DLD1 (cell line): ENCODE results near the gene SP7.
"Not testable (repeated sequence)": the region's sequence is repeated elsewhere in the genome, so short reads cannot be mapped to it uniquely, and the experiment has no call there.

Source experiments
- in situ Hi-C: cut with HindIII; loops from 2 replicates; pipeline ENCODE4 v1.10.0; 2017; ENCODE audit warnings: low sequenced_read_pairs

SP7 gene

DNA sequence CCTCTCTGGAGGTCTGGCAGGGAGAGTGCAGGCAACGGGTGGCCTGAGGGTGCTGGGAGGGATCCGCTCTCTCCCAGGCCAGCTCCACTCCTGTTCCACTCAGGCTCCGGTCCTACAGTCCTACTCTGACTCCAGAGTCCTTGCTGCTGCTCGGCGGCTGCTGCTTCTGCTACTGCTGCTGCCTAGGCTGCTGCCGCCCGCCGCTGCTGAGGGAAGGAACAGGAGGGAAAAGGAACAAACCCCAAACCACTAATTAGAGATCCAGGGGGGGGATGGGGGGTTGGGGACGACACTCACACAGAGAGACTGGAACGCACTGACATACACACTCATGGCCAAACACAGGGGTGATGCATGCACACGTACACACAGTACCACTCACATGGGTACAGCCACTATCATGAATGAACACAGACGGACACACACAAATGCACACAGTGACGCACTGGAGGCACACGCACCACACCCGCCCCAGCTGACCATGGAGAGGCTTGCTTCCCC is at the start of gene SP7:
SP7 (minus strand) TSS at position 174 of the 501 bp plus-strand sequence. CDS start 708 bp downstream, outside the sequence.
- in situ Hi-C loops: no loop called here

DNA sequence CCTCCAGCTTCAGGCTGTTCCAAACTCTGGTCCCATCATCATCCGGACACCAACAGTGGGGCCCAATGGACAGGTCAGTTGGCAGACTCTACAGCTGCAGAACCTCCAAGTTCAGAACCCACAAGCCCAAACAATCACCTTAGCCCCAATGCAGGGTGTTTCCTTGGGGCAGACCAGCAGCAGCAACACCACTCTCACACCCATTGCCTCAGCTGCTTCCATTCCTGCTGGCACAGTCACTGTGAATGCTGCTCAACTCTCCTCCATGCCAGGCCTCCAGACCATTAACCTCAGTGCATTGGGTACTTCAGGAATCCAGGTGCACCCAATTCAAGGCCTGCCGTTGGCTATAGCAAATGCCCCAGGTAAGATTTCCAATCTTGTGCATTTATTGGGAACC is 47.1 kb upstream of the SP7 start:
- in situ Hi-C loops: no loop called here

DNA sequence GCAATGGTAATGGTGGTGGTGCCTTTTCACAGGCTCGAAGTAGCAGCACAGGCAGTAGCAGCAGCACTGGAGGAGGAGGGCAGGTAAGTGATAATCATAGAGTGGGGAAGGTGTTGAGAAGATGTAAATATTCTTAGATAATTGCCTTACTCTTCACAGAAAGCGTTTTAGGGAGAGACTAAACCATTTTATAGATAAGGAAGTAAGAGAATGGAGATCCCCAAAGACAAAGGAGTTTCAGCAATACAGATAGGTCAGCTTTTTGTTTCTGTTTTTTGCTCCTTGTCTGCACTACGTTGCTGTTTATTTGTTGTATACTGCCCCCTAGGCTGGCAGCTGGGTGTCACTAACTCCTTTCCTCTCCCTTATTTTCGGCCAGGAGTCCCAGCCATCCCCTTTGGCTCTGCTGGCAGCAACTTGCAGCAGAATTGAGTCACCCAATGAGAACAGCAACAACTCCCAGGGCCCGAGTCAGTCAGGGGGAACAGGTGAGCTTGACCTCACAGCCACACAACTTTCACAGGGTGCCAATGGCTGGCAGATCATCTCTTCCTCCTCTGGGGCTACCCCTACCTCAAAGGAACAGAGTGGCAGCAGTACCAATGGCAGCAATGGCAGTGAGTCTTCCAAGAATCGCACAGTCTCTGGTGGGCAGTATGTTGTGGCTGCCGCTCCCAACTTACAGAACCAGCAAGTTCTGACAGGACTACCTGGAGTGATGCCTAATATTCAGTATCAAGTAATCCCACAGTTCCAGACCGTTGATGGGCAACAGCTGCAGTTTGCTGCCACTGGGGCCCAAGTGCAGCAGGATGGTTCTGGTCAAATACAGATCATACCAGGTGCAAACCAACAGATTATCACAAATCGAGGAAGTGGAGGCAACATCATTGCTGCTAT is 45.8 kb upstream of the SP7 start:
- in situ Hi-C loops: no loop called here

DNA sequence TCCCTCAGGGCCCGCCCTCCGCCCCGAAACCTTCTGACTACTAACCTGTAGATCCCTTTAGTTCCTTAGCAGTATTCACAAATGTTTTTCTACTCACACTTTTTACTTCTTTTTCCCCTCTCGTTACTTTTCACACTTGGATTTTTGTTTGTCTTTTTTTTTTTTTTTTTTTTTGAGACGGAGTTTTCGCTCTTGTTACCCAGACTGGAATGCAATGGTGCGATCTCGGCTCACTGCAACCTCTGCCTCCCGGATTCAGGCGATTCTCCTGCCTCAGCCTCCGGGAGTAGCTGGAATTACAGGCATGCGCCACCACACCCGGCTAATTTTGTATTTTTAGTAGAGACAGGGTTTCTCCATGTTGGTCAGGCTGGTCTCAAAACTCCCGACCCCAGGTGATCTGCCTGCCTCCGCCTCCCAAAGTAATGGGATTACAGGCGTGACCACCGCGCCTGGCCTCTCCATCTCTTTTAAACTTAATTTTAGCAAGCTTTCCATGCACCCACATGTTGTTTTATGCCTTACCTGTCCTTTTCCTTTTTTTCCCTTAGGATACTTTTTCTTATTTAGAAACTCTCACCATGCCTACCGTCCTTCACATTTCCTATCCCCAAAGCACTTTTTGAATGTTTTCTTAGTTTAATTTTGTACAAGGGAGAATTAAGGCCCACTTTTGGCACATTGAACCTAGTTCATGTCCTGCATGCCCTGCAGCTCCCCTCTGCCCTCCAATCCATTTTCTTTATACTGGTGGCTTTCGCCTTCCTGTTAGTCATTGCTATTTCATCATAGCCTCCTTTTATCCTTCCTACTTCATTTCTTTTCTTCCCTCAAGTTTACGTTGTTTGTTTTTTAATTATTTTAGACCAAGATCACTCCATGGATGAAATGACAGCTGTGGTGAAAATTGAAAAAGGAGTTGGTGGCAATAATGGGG is 44.9 kb upstream of the SP7 start:
- in situ Hi-C loops: no loop called here

DNA sequence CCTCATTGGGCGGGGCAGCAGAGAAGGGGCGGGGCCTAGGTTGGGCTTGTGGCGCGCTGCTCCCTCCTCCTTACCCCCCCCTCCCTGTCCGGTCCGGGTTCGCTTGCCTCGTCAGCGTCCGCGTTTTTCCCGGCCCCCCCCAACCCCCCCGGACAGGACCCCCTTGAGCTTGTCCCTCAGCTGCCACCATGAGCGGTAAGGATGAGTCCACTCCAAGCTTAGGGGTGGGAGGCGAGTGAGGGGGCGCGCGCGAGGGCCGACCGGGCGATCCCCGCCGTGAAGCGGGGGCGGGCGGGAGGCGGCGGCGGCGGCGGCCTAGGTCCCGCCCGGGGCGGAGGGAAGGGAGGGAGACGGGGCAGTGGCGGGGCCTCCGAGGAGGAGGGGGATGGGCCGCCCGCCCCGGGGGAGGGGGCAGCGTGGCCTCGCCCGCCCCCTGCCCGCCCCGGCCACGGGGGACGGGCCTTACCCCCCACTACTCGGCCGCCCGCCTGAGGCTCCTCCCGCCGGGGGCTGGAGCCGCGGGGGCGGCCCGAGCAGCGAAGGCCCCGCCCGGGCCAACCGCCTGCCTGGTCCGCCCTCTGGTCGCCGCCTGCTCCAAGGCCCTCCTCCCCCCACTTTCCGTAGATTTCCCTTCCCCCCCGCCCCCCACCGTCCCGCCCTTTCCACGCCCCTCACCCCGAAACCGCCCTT is 44.1 kb upstream of the SP7 start, which contains the start of gene SP1:
SP1 (plus strand) TSS at position 73 of the 690 bp plus-strand sequence; CDS start at position 189, 116 bp downstream.
- in situ Hi-C loops: no loop called here

DNA sequence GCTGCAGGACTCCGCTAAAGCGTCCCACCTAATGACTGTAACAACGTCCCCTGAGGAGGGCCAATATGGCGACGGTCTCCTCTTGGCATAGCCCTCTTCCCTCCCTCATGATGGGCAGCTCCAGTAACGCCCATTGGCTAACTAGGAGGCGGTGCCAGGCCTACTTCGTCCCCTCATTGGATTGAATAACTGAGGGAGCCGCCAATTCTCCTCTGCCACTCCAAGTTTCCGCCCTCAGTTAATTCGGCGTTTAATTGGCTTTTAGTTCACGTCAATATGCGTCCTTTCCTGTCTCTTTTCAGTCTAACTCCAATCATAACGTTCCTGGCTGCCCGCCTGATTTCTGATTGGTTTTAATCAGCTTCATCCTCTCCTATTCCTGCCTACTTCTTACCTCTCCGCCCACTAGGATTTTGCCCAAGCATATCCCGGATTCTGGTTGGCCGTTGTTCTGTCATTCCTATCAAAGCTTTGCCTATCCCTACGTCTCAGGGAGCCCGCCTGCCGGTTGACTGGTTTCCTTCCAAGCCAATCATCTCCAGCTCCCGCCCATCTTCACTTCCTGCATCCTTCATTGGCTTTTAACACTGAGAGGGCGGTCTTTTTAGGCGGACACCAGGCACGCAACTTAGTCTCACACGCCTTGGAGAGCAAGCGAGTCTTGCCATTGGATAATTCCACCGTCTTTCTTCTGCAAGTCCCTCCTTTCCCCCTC is 43.4 kb upstream of the SP7 start:
- in situ Hi-C loops: no loop called here

DNA sequence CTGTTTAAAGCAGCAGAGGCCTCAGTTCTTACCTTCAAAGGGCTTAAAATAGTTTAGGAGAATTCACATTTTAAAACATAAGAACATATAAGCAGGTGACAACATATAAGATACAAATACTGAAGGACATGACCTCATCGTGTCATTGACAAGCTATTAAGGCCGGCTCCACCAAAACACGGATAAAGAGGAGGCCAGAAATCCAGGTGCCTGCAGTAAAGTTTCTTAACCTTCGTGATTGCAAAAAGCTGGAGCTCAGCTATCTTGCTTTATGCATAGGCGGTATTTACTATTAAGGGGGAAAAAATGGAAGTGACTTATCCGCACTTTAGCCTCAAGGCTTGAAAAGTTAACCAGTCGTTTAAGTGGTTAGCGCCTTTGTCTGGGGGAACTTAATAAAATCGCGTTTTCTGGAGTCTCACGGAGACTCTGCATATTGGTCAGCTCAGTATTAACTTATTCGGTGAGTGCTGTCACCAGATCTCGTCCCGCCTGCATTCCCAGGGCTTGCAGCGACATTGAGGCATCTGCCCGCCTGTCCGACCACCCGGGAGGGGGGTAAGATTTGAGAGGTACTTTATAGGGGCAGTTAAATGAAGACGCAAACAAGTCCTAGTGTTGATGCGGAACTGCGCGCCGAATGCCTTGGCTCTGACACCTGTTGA is 42.7 kb upstream of the SP7 start:
- in situ Hi-C loops: no loop called here

DNA sequence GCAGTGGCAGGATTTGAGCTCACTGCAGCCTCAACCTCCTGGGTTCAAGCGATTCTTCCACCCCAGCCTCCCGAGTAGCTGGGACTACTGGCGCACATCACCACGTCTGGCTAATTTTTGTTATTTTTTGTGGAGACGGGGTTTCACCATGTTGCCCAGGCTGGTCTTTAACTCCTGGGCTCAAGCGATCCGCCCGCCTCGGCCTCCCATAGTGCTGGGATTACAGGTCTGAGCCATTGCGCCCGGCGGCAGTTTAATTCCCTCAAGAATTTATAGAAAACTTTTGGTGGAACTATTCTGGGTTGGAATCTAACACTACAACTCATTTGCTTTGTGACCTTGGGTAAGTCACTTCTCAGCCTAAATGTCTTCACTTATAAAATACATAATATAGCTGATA is 42.1 kb upstream of the SP7 start:
- in situ Hi-C loops: no loop called here

DNA sequence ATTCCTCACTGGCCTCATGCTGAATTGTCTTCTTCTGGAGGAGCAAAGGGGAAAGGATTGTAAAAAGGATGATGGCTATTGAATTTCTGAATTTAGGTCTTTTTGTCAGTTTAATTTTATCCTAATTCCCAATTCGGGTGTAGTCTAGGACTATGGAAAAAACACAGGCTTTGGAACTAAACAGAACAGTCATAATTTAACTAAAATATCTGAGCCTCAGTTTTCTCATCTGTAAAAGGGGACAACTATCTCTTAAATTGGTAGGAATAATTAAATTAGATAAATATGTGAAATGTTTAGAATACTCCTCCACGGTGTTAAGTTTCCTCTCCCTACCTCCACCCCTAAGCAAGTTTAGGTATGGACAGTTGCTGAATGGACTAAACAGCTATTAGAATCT is 40.6 kb upstream of the SP7 start:
- in situ Hi-C loops: no loop called here

DNA sequence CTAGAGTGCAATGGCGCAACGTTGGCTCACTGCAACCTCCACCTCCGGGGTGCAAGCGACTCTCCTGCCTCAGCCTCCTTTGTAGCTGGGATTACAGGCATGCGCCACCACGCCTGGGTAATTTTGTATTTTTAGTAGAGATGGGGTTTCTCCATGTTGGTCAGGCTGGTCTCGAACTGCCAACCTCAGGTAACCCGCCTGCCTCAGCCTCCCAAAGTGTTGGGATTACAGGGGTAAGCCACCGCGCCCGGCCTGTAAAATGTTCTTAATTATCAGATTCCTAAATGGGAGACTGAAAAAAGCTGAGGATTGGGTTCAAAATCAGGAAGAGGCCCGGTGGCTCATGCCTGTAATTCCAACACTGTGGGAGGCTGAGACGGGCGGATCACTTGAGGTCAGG is 38.1 kb upstream of the SP7 start:
- in situ Hi-C loops: not testable (repeated sequence)

DNA sequence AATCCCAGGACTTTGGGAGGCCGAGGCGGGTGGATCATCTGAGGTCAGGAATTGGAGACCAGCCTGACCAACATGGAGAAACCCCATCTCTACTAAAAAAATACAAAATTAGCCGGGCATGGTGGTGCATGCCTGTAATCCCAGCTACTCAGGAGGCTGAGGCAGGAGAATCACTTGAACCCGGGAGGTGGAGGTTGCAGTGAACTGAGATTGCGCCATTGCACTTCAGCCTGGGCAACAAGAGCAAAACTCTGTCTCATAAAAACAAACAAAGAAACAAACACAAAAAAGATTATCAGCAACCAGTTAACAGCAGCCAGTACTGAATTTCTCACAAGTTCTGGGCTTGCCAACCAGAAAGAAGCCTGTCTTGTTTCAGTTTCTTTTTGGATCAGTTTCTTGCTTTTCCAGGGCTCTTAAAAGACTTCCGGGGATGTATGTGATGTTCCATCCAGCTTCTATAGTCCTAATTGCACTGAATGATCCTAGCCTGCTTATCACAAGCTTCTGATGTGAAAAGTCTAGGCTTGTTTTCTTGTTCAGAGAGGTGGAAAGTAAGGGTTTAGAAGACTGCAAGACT is 37.5 kb upstream of the SP7 start:
- in situ Hi-C loops: not testable (repeated sequence)

DNA sequence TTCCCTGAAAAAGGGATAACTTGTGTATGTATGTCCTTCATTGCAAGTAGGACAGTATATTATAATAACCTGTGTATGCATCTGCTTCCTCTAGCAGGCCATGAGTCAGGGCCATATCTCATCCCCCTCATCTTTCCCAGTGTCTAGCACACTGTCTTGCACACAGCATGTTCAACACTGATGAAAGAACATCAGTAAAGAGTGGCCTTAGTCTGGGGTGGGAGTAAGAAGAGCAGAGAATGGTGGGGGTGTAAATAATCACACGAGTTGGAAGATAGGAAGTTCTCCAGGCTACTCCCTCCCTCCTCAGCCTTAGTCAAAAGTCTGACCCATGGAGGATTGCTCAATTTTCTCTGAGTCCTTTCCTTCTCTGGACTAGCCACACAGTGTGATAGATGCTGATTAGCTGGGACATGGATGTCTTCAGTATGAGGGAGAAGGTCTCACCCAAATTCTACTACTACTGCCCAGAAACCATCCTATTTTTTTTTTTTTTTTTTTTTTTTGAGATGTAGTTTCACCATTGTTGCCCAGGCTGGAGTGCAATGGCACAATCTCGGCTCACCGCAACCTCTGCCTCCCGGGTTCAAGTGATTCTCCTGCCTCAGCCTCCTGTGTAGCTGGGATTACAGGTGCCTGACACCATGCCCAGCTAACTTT is 29.2 kb upstream of the SP7 start:
- in situ Hi-C loops: no loop called here

DNA sequence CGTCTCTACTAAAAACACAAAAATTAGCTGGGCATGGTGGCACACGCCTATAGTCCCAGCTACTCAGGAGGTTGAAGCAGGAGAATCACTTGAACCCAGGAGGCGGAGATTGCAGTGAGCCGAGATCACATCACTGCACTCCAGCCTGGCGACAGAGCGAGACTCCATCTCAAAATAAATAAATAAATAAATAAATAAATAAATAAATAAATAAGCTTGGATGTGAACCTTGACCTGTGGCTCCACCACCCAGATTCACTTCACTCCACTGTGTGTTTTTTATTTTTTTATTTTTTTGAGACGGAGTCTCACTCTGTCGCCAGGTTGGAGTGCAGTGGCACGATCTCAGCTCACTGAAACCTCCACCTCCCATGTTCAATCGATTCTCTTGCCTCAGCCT is 25.5 kb upstream of the SP7 start:
- in situ Hi-C loops: not testable (repeated sequence)

DNA sequence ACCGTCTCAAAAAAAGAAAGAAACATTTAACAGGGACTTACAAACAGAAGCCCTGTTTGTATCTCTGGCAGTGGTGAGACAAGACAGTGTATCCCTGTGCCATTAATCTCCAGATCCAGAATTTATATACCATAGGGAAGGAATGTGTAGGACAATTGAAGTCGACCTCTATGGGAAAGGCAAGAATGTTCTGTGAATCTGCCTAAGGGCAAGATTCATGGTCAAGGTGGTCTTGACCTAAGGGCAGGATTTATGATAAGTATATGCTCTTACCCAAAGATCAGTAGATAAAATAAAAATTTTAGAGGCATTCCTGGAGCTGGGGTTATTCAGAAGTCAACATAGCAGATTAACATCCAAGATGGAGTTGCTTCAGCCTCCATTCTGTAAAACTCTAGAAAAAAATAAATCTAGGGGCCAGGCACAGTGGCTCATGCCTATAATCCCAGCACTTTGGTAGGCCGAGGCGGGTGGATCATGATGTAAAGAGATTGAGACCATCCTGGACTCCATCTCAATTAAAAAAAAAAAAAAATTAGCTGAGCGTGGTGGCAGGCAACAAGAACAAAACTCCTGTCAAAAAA is 22.8 kb upstream of the SP7 start:
- in situ Hi-C loops: no loop called here

DNA sequence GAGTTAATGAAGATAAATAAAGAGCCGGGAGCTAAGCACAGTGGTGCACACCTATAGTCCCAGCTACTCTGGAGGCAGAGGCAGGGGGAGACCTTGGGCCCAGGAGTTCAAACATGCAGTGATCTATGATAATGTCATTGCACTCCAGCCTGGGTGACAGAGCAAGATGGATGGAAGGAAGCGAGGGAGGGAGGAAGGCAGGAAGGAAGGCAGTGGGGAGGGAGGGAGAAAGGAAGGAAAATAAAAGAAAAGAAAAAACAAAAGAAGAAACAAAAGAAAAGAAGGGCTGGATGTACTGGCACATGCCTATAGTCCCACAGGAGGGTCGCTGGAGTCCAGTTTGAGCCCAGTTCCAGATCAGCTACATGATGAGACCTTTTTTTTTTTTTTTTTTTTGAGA is 19.0 kb upstream of the SP7 start:
- in situ Hi-C loops: no loop called here

DNA sequence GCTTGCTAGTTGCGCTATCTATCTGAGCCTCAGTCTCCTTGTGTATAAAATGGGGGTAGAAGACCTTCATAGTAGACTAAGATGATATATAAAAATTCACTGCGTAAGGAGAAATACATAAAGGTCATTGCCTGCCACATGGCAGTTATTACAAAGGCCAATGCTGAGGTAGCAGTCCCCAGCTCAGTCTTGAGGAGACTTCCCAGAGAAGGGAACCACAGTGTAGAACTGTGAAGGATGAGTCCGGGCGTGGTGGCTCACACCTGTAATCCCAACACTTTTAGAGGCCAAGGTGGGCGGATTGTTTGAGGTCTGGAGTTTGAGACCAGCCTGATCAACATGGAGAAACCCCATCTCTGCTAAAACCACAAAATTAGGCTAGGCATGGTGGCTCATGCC is 17.1 kb upstream of the SP7 start:
- in situ Hi-C loops: no loop called here

DNA sequence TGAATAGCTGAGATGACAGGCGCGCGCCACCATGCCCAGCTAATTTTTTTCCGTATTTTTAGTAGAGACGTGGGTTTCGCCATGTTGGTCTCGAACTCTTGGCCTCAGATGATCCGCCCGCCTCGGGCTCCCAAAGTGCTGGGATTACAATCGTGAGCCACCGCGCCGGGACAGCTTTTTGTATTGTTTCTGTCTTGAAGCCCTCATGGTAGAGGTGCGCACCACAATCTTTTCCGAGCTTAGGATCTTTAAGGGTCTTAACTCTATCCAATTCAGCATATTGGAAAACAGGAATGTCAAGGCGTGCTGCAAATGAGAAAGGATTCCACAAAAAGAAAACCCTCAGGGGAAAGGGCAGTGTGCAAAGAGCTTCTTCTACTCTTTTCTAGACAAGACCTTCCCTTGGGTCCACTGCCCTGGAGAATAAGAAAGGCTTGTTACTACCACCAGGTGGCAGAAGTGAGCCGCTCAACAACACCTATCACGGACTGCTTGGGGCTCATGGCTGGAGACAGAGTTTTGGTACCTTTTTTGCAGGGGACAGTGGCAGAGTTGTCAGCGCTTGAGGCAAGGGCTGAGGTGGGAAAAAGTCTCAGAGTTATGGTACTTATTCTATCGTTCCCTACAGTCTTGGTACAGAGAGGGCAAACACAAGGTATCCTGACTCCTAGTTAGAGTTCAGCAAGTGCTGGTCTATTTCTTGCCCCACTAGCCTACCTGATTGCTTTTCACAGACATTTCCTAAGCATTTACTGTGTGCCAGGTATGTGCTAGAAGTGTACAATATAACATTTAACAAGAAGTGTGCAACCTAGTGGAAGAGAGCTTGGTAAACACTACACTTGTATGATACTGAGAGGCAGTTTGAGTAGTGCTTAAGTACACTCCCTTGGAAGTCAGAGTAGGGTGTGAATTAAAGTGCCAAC is 16.4 kb upstream of the SP7 start:
- in situ Hi-C loops: no loop called here
